WTC11 (cell line): ENCODE measurements around the gene AP5B1.

Source experiments
- ATF1 ChIP-seq: sonication (generic); formaldehyde crosslinking; IDR thresholded peaks from 2 replicates; pipeline ENCODE4 v1.8.1; 2023; ENCODE audit warnings: mild to moderate bottlenecking, moderate library complexity, missing genetic modification reagents
- CREB1 ChIP-seq: sonication (generic); formaldehyde crosslinking; IDR thresholded peaks from 2 replicates; pipeline ENCODE4 v1.8.0; 2023; ENCODE audit warnings: mild to moderate bottlenecking, missing genetic modification reagents
- FOXK1 ChIP-seq: sonication (generic); formaldehyde crosslinking; IDR thresholded peaks from 2 replicates; pipeline ENCODE4 v1.8.0; 2022; ENCODE audit warnings: mild to moderate bottlenecking, moderate library complexity, missing genetic modification reagents
- MXD4 ChIP-seq: fragments of 250-450 bp; sonication (Bioruptor Pico); IDR thresholded peaks from 2 replicates; pipeline ENCODE4 v1.8.0; 2021; ENCODE audit warnings: mild to moderate bottlenecking, moderate library complexity, borderline replicate concordance
- TCF7 ChIP-seq: sonication (generic); formaldehyde crosslinking; IDR thresholded peaks from 2 replicates; pipeline ENCODE4 v1.8.0; 2022; ENCODE audit warnings: mild to moderate bottlenecking, low read depth, missing genetic modification reagents, moderate library complexity
- TEAD4 ChIP-seq: sonication (generic); formaldehyde crosslinking; IDR thresholded peaks from 2 replicates; pipeline ENCODE4 v1.8.0; 2022; ENCODE audit warnings: mild to moderate bottlenecking, missing genetic modification reagents
- ZNF416 ChIP-seq: fragments of 250-450 bp; sonication (Bioruptor Pico); IDR thresholded peaks from 2 replicates; pipeline ENCODE4 v1.9.0; 2021; ENCODE audit warnings: mild to moderate bottlenecking, inconsistent platforms
- TF ChIP-seq, protein P1 (sequence below): fragments of 200-600 bp; IDR thresholded peaks from 2 replicates; pipeline ENCODE4 v1.8.0; 2022; ENCODE audit warnings: antibody characterized with exemption
- TF ChIP-seq, protein P2 (sequence below): fragments of 250-450 bp; sonication (Bioruptor Pico); IDR thresholded peaks from 2 replicates; pipeline ENCODE4 v1.9.0; 2021; ENCODE audit warnings: moderate library complexity, mild to moderate bottlenecking, inconsistent platforms, borderline replicate concordance
- TF ChIP-seq, protein P3 (sequence below): fragments of 250-450 bp; sonication (Bioruptor Pico); IDR thresholded peaks from 2 replicates; pipeline ENCODE4 v1.8.0; 2021; ENCODE audit warnings: mild to moderate bottlenecking
- TF ChIP-seq, protein P4 (sequence below): sonication (generic); formaldehyde crosslinking; IDR thresholded peaks from 2 replicates; pipeline ENCODE4 v1.8.1; 2023; ENCODE audit warnings: mild to moderate bottlenecking, missing genetic modification reagents, moderate library complexity
- TF ChIP-seq, protein P5 (sequence below): sonication (generic); formaldehyde crosslinking; IDR thresholded peaks from 2 replicates; pipeline ENCODE4 v1.8.0; 2022; ENCODE audit warnings: mild to moderate bottlenecking, missing genetic modification reagents
- TF ChIP-seq, protein P6 (sequence below): sonication (generic); formaldehyde crosslinking; IDR thresholded peaks from 2 replicates; pipeline ENCODE4 v1.8.1; 2022; ENCODE audit warnings: mild to moderate bottlenecking, missing genetic modification reagents, moderate library complexity, borderline replicate concordance
- TF ChIP-seq, protein P7 (sequence below): sonication (generic); formaldehyde crosslinking; IDR thresholded peaks from 2 replicates; pipeline ENCODE4 v1.8.0; 2022; ENCODE audit warnings: mild to moderate bottlenecking, missing genetic modification reagents

DNA sequence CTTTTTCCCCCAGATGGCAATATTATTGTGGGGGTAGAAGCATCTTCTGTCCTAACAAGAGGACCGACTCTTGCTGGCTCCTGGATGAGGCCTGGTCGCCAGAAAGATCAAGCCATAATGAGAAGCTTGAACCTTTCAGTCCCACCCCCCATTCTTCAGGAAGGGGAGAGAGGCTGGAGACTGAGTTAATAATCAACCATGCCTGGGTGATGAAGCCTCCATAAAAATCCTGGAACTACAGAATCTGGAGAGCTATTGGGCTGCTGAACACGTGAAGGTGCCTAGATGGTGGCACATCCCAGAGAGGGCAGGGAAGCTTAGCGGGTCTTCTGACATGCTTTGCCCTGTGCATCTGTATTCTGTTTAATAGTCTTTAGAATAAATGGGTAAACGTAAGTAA is 16.3 kb downstream of the AP5B1 start:
- TF ChIP-seq, protein P1, sequence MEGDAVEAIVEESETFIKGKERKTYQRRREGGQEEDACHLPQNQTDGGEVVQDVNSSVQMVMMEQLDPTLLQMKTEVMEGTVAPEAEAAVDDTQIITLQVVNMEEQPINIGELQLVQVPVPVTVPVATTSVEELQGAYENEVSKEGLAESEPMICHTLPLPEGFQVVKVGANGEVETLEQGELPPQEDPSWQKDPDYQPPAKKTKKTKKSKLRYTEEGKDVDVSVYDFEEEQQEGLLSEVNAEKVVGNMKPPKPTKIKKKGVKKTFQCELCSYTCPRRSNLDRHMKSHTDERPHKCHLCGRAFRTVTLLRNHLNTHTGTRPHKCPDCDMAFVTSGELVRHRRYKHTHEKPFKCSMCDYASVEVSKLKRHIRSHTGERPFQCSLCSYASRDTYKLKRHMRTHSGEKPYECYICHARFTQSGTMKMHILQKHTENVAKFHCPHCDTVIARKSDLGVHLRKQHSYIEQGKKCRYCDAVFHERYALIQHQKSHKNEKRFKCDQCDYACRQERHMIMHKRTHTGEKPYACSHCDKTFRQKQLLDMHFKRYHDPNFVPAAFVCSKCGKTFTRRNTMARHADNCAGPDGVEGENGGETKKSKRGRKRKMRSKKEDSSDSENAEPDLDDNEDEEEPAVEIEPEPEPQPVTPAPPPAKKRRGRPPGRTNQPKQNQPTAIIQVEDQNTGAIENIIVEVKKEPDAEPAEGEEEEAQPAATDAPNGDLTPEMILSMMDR: no peak
- no peak for TF ChIP-seq CREB1
- TF ChIP-seq, protein P2, sequence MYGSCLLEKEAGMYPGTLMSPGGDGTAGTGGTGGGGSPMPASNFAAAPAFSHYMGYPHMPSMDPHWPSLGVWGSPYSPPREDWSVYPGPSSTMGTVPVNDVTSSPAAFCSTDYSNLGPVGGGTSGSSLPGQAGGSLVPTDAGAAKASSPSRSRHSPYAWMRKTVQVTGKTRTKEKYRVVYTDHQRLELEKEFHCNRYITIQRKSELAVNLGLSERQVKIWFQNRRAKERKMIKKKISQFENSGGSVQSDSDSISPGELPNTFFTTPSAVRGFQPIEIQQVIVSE (CRISPR knock-in tag): no peak
- TF ChIP-seq, protein P3, sequence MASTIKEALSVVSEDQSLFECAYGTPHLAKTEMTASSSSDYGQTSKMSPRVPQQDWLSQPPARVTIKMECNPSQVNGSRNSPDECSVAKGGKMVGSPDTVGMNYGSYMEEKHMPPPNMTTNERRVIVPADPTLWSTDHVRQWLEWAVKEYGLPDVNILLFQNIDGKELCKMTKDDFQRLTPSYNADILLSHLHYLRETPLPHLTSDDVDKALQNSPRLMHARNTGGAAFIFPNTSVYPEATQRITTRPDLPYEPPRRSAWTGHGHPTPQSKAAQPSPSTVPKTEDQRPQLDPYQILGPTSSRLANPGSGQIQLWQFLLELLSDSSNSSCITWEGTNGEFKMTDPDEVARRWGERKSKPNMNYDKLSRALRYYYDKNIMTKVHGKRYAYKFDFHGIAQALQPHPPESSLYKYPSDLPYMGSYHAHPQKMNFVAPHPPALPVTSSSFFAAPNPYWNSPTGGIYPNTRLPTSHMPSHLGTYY (CRISPR knock-in tag): no peak
- TF ChIP-seq, protein P4, sequence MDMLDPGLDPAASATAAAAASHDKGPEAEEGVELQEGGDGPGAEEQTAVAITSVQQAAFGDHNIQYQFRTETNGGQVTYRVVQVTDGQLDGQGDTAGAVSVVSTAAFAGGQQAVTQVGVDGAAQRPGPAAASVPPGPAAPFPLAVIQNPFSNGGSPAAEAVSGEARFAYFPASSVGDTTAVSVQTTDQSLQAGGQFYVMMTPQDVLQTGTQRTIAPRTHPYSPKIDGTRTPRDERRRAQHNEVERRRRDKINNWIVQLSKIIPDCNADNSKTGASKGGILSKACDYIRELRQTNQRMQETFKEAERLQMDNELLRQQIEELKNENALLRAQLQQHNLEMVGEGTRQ (CRISPR knock-in tag): no peak
- TF ChIP-seq TEAD4: no peak
- no peak for TF ChIP-seq MXD4 (CRISPR knock-in tag)
- no peak for TF ChIP-seq ATF1 (CRISPR knock-in tag)
- TF ChIP-seq, protein P5, sequence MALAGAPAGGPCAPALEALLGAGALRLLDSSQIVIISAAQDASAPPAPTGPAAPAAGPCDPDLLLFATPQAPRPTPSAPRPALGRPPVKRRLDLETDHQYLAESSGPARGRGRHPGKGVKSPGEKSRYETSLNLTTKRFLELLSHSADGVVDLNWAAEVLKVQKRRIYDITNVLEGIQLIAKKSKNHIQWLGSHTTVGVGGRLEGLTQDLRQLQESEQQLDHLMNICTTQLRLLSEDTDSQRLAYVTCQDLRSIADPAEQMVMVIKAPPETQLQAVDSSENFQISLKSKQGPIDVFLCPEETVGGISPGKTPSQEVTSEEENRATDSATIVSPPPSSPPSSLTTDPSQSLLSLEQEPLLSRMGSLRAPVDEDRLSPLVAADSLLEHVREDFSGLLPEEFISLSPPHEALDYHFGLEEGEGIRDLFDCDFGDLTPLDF (CRISPR knock-in tag): no peak
- TF ChIP-seq, protein P6, sequence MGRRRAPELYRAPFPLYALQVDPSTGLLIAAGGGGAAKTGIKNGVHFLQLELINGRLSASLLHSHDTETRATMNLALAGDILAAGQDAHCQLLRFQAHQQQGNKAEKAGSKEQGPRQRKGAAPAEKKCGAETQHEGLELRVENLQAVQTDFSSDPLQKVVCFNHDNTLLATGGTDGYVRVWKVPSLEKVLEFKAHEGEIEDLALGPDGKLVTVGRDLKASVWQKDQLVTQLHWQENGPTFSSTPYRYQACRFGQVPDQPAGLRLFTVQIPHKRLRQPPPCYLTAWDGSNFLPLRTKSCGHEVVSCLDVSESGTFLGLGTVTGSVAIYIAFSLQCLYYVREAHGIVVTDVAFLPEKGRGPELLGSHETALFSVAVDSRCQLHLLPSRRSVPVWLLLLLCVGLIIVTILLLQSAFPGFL (CRISPR knock-in tag): no peak
- no peak for TF ChIP-seq ZNF416
- TF ChIP-seq FOXK1 (CRISPR knock-in tag): no peak
- TF ChIP-seq, protein P7, sequence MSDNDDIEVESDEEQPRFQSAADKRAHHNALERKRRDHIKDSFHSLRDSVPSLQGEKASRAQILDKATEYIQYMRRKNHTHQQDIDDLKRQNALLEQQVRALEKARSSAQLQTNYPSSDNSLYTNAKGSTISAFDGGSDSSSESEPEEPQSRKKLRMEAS: no peak
- no peak for TF ChIP-seq TCF7
